ENCODE results near the gene RASGEF1B.

GRCh38 chr4:81510643-81511178, 39.0 kb upstream of the RASGEF1B start:
- no peak for TF ChIP-seq CTCF (IDR thresholded peaks at IDR 0.05; ENCODE audit: poor library complexity)
- TF ChIP-seq EZH2 (IDR thresholded peaks at IDR 0.05; ENCODE audit: borderline replicate concordance) = no peak
- no peak for TF ChIP-seq EZH2phosphoT487 (IDR thresholded peaks at IDR 0.05; ENCODE audit: low read depth, severe bottlenecking, unreplicated experiment)
